ENCODE measurements around the gene HERC3.
A peak's percentile ranks its signal among the peaks of the same experiment; 100 is the strongest.
"Not testable (repeated sequence)": the region's sequence is repeated elsewhere in the genome, so short reads cannot be mapped to it uniquely, and the experiment has no call there.

The HERC3 gene

DNA sequence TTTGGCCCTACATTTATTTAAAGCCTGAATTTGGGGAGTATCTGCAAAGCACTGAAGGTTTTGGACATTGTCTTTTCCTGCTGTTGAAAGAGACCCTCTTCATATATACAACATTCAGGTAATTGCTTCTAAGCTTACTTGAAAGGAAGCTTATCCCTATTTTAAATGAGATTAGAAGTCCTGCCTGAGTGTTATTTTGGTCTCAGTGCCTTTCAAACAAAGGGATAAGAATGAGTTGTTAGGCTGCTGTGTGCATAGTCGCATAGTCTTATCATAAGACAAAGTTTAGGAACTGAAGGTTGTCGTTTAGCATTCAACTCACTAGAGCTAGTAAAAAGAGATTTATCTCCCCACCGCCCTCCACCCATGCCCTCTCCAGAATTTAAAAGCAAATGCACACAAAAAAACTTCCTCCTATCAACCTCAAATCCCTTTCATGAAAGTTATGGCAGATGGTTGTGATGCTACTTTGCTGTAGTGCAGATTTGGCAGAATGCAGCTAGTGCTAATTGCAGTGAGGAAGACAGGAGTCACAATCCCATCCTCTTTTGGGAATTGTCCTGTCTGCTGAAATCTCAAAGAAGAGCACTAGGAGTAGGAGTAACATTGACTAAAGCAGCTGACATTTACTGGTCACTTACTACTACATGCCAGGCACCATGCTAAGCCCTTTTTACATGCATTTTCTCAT lies 5.8 kb downstream of the HERC3 start:
- Mint-ChIP-seq H3K9me3 (no peaks in the 10 kb centered on the region), H3K4me1 (ENCODE audit: low read depth) (peaks cover 75% of the 10 kb centered on the region), H3K36me3 (ENCODE audit: low read depth) (peaks cover 43% of the 10 kb centered on the region), H3K27me3 (no peaks in the 10 kb centered on the region), H3K4me3 (no peak overlapping the region), H3K27ac (peak overlapping the region; percentile 82)
- no peak for DNase-seq

DNA sequence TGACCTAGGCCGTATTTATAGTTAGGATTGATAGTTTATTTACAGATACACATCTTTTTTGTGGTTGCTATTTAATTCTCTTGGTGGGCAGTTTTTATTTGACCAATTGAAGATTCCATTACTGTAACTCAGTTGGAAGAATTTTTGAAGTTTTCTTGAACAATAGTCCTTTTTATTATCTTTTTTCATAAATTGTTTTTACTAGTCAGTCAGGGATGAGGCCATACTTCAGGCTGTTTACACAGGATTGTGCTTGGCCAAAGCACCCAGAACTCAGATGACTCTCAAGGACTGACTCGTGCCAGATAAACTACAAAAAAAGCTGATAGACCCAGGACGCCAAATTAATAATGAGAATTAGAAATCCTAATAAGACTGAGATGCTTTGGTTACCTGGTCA lies 7.0 kb downstream of the HERC3 start:
- no peak for DNase-seq
- Mint-ChIP-seq H3K36me3 (ENCODE audit: low read depth) (peaks cover 48% of the 10 kb centered on the region), H3K27ac (peak overlapping the region; percentile 82), H3K9me3 (no peaks in the 10 kb centered on the region), H3K4me3 (peak overlapping the region; percentile 48), H3K27me3 (no peaks in the 10 kb centered on the region), H3K4me1 (ENCODE audit: low read depth) (peaks cover 69% of the 10 kb centered on the region)

DNA sequence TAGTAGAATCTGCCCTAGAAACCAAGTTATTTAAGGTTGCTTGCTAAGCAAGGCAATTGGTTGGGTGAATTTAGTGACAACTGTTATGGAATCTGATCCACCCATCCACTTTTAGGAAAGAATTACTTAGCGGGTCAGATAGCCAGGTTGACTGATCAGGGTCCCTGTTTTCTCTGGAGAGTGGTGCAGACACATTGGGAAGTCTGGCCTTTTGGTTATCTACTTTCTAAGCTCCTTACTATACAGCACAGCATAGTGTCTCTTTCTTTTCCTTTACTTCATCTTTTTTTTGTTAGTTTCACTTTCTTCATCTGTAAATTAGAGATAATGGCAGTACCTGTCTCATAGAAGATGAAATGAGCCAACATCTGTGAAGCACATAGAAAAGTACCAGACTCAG lies 7.4 kb downstream of the HERC3 start:
- Mint-ChIP-seq H3K36me3 (ENCODE audit: low read depth) (peaks cover 52% of the 10 kb centered on the region), H3K27me3 (no peaks in the 10 kb centered on the region), H3K4me1 (ENCODE audit: low read depth) (peaks cover 69% of the 10 kb centered on the region)

DNA sequence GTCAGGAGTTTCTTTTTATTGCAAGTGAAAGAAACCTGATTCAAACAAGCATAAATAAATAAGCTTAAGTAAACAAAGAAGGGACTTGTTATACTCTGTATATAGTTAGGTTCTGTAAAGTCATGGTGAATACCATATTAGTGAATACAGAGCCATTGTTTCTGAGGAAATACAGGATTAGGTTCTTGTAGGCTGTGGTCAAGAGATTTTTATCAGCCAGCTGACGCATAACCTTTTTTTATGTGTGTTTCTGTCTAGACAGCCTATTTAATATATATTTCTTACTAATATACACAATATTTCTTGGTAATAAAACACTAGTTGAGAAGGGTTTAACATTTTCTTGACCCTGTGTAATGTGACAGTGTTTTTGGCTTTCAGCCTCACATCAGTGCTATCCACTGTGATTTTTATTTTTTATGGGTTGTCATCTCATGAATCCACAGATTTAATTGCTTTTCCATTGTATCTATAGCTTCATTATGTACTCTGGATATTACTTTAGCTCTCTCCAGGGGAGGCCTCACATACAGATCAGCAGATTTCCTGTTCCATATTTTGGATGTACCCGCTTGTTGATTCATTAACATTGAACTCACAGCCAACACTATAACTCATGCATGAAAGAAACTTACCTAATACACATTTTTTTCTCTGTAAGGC lies 8.0 kb downstream of the HERC3 start:
- H3K27me3 Mint-ChIP-seq, result no peaks in the 10 kb centered on the region
- peak overlapping the region; percentile 57 for H3K27ac Mint-ChIP-seq
- no peak overlapping the region for H3K4me3 Mint-ChIP-seq
- peaks cover 55% of the 10 kb centered on the region for H3K36me3 Mint-ChIP-seq (ENCODE audit: low read depth)
- no peak for DNase-seq
- H3K4me1 Mint-ChIP-seq (ENCODE audit: low read depth), result peaks cover 73% of the 10 kb centered on the region
- H3K9me3 Mint-ChIP-seq, result no peaks in the 10 kb centered on the region

More for the DNA sequence above, 7.4 kb downstream of the HERC3 start:
- no peaks in the 10 kb centered on the region for H3K9me3 Mint-ChIP-seq
- peak overlapping the region; percentile 48 for H3K4me3 Mint-ChIP-seq
- no peak for DNase-seq
- H3K27ac Mint-ChIP-seq, result peak overlapping the region; percentile 82

DNA sequence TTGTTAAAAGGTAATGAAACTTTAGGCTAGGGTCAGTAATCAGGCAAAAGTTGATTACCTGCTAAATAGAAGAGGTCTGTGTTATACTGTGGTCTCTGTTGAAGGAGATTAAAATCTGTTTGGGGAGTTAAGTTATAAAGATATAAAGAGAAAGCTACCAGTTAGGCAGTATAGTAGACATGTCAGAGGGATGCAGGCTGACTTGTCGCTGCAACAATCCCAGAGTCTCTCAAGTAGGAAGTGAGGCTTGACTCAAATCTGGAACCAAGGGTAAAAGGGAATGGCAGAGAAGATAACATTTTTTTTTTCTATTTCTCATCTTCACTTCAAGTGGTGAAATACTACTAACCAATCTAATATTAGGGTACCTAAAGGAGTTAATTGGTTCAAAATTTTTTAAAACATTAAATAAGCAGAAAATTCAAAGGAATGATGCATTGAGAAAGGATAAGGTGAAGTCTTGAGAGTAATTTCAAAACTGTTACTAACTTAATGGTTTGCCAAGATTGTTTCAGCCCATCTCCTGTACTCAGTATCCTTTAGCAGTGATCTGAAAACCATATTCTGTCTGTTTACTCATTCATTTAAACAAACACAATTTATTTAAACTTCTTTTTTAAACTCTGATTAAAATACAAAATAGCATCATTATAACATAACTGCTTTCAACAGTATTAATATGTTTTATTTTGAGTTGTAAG lies 12.8 kb downstream of the HERC3 start:
- Mint-ChIP-seq H3K9me3 (peaks cover 9% of the 10 kb centered on the region), H3K4me1 (ENCODE audit: low read depth) (peaks cover 62% of the 10 kb centered on the region), H3K27ac (no peak overlapping the region), H3K27me3 (no peaks in the 10 kb centered on the region), H3K4me3 (no peak overlapping the region), H3K36me3 (ENCODE audit: low read depth) (peaks cover 69% of the 10 kb centered on the region)
- DNase-seq, result no peak

DNA sequence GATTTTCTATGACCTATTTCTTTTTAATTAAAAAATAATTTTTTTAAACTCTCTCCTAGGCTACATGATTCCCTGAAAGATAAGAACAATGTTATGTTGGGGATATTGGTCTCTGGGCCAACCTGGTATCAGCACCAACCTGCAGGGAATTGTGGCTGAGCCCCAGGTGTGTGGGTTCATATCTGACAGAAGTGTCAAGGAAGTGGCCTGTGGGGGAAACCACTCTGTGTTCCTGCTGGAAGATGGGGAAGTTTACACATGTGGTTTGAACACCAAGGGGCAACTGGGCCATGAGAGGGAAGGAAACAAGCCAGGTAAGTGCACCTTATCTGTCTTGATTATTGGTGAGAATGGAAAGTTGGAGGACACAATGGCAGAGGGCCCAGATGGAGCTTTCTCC lies 13.5 kb downstream of the HERC3 start:
- Mint-ChIP-seq H3K36me3 (ENCODE audit: low read depth) (peaks cover 70% of the 10 kb centered on the region), H3K9me3 (peaks cover 9% of the 10 kb centered on the region), H3K27me3 (no peaks in the 10 kb centered on the region), H3K4me1 (ENCODE audit: low read depth) (peaks cover 63% of the 10 kb centered on the region), H3K4me3 (no peak overlapping the region), H3K27ac (no peak overlapping the region)
- DNase-seq, result no peak

DNA sequence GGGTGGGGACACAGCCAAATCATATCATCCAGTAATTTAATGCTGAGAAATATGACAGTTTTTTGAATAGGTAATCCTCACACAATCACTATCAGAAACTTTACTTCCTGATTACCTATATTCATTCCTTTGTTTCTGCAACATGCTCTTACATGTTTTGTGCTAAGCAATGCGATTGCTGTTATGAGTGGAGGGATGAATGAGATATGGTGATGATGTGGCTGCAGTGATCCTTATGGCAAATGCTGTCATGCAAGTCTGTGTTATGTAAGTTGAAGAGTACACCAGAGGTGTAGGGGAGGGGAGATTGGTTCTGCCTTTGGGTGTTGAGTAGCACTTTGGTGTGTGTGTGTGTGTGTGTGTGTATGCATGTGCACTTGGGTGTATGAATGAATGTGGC lies 14.6 kb downstream of the HERC3 start:
- Mint-ChIP-seq H3K27me3 (no peaks in the 10 kb centered on the region), H3K9me3 (peaks cover 9% of the 10 kb centered on the region), H3K36me3 (ENCODE audit: low read depth) (peaks cover 70% of the 10 kb centered on the region), H3K4me1 (ENCODE audit: low read depth) (peaks cover 66% of the 10 kb centered on the region), H3K4me3 (no peak overlapping the region), H3K27ac (no peak overlapping the region)
- DNase-seq, result no peak

DNA sequence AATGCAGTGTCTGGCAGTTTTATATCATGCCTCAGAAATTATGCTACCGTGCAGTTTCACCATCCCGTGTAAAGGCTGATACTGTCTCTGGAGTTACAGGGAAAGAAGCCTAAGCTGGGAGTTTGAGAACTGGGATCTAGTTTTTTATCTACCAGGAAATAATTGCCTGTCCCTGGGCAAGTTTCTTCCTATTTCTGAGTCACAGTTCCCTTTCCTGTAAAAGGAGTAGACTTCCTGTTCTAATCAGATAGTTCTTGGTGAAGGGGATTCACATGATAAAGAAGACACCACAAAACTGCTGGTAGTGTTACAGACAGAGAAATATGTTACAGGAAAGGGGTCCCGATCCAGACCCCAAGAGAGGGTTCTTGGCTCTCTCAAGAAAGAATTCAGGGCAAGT lies 17.1 kb downstream of the HERC3 start:
- peak overlapping the region; percentile 83 for H3K27ac Mint-ChIP-seq

DNA sequence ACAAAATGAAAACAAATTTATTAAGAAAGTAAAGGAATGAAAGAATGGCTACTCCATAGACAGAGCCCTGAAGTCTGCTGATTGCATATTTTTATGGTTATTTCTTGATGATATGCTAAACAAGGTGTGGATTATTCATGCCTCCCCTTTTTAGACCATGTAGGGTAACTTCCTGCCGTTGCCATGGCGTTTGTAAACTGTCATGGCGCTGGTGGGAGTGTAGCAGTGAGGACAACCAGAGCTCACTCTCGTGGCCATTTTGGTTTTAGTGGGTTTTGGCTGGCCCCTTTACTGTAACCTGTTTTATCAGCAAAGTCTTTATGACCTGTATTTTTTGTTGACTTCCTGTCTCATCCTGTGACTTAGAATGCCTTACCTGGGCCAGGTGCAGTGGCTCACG lies 17.5 kb downstream of the HERC3 start:
- not testable (repeated sequence) for H3K27me3 Mint-ChIP-seq, H3K4me3 Mint-ChIP-seq, H3K9me3 Mint-ChIP-seq, DNase-seq
- Mint-ChIP-seq H3K27ac (peak overlapping the region; percentile 83), H3K4me1 (ENCODE audit: low read depth) (peaks cover 80% of the 10 kb centered on the region), H3K36me3 (ENCODE audit: low read depth) (peaks cover 51% of the 10 kb centered on the region)

More for the DNA sequence above, 17.1 kb downstream of the HERC3 start:
- no peak overlapping the region for H3K4me3 Mint-ChIP-seq
- no peak for DNase-seq
- H3K4me1 Mint-ChIP-seq (ENCODE audit: low read depth), result peaks cover 80% of the 10 kb centered on the region
- peaks cover 9% of the 10 kb centered on the region for H3K9me3 Mint-ChIP-seq
- H3K27me3 Mint-ChIP-seq, result no peaks in the 10 kb centered on the region
- peaks cover 55% of the 10 kb centered on the region for H3K36me3 Mint-ChIP-seq (ENCODE audit: low read depth)

DNA sequence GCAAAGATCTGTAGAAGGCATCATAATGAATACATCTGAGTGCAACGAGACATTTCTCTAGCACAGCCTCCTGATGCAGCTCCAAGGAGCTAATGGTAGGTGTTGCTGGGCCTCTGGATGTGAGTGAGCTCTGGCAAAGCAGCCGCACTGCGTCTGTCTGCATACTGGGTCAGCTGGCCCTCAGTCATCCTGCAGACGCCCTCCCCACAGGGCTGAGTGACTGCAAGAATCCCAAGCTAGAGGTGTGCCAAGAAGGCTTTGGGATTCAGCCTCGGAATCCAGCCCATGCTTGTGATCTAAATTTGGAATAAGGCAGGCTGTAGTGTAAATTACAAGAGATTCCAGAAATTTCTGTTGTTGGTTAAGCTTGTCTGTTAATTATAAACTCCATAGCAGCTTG lies 18.5 kb downstream of the HERC3 start:
- no peak overlapping the region for H3K4me3 Mint-ChIP-seq
- no peaks in the 10 kb centered on the region for H3K27me3 Mint-ChIP-seq
- peaks cover 9% of the 10 kb centered on the region for H3K9me3 Mint-ChIP-seq
- DNase-seq, result no peak
- H3K27ac Mint-ChIP-seq, result peak overlapping the region; percentile 84
- H3K4me1 Mint-ChIP-seq (ENCODE audit: low read depth), result peaks cover 75% of the 10 kb centered on the region
- H3K36me3 Mint-ChIP-seq (ENCODE audit: low read depth), result peaks cover 47% of the 10 kb centered on the region

DNA sequence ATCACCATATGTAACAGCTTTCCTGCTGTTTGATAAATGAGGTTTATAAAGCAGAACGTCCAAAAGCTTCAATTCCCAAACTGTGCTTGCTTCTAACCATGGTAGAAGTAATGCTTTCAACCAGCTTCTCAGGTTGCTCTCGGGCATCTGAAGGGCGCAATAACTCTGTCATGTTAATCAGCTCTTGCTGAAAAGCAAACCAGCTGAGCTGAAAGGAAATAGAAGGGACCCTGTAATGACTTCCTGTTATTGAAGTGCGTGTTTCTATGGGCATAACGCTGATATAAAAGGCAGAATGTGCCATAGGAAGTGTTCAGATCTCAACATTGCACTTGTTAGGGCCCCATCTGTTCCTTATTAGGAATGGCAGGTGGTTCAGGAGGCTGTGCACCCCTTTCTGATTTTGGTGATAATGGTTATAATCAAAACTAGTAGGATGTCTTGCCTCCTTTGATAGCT lies 21.2 kb downstream of the HERC3 start:
- Mint-ChIP-seq H3K36me3 (ENCODE audit: low read depth) (peaks cover 21% of the 10 kb centered on the region), H3K4me3 (peak overlapping the region; percentile 66), H3K27me3 (no peaks in the 10 kb centered on the region), H3K9me3 (no peaks in the 10 kb centered on the region), H3K4me1 (ENCODE audit: low read depth) (peaks cover 85% of the 10 kb centered on the region), H3K27ac (peak overlapping the region; percentile 84)
- DNase-seq, result no peak

DNA sequence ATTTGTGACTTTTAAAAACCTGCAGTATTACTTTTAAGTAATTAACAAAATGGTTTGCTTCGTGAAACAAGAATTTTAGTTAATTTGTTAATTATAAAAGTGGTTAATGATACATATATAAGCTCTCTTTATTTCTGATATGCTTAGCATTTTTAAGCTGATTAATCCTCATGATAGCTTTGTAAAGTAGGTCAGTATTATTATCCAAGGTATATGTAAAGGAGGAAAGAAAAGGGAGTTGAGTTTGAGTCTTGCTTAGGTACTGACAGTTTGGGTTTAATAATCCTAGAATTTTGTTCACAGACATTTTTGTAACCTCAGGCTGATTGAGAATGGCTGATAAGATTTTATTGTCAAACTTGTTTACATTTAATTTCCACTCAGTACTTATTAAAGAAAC lies 21.8 kb downstream of the HERC3 start:
- peak overlapping the region; percentile 84 for H3K27ac Mint-ChIP-seq
- H3K4me1 Mint-ChIP-seq (ENCODE audit: low read depth), result peaks cover 85% of the 10 kb centered on the region
- peaks cover 20% of the 10 kb centered on the region for H3K36me3 Mint-ChIP-seq (ENCODE audit: low read depth)
- no peak for DNase-seq
- no peaks in the 10 kb centered on the region for H3K27me3 Mint-ChIP-seq
- H3K4me3 Mint-ChIP-seq, result no peak overlapping the region
- no peaks in the 10 kb centered on the region for H3K9me3 Mint-ChIP-seq

DNA sequence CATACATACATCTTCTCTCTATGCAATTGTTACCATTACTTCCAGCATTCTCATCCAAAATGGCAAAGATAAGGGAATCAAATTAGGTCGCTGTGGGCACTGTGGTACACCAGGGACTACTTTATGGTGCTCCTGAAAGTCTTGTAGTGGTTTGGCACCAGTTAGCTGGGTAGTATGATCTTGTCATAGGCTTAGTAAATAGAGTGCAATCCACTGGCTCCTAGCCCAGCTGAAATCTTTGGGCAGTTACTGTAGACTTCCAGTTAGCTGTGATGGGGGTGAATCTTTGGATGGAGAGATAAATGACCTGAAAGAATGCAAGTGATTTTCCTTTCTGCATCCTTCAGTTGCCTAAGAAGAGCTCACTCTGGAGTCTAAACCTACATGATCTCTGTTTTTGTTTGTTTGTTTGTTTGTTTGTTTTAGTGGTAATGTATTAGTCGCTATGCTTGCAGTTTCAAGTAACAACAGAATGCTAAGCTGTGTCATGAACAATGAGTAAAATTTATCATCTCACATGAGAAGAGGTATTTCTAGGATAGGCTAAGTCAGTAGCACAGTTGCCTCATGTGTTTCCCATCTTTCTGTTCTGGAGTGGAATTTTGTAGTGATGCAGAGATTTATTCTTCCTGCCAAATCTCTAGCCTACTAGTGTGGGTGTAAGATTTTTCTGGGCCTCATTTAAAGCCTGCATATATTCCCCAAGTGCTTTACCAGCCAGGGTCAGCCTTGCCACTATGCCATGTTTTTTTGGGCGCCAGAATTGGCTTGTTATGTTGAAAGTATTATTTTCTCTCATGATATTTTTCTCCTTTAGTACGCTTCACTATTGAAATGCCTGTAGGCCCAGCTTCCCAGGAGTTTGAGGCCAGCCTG lies 24.2 kb downstream of the HERC3 start:
- no peak for DNase-seq
- Mint-ChIP-seq H3K36me3 (ENCODE audit: low read depth) (peaks cover 9% of the 10 kb centered on the region), H3K4me3 (no peak overlapping the region), H3K27ac (no peak overlapping the region), H3K27me3 (no peaks in the 10 kb centered on the region), H3K9me3 (no peaks in the 10 kb centered on the region), H3K4me1 (ENCODE audit: low read depth) (peaks cover 78% of the 10 kb centered on the region)

DNA sequence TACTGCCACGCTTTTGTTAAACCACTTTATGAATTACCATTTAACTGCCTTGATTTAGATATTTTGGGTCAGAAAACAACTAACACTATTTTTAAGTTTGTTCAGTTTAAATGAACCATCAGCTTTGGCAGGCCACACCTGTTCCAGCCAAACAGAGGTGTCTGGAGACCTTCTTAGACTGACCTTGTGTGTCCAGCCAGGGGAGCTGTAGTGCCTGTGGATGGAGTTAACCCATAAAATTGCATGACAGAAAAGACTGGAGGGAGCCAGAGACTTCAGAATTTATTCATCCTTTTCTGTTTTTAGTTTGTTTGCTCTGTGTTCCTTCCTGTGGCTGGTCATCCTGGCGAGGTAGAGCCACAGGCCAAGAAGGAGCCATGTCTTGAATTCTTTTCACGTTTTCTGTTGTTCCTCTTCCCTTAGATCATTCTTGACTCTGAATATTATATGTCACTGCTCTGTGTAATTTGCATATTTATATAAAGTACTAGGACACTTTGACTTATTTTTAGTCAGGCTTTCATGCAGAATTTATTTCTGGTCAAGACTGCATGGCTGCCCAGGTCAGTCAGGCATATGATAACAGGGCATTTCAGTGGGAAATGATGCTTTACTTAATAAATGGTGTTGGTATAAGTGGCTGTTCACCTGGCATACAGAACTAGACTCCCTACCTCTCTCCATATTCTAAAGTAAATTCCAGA lies 26.7 kb downstream of the HERC3 start:
- peaks cover 74% of the 10 kb centered on the region for H3K4me1 Mint-ChIP-seq (ENCODE audit: low read depth)
- no peak overlapping the region for H3K4me3 Mint-ChIP-seq
- no peak for DNase-seq
- peaks cover 28% of the 10 kb centered on the region for H3K36me3 Mint-ChIP-seq (ENCODE audit: low read depth)
- H3K27ac Mint-ChIP-seq, result no peak overlapping the region
- peaks cover 6% of the 10 kb centered on the region for H3K9me3 Mint-ChIP-seq
- no peaks in the 10 kb centered on the region for H3K27me3 Mint-ChIP-seq
